Neural cell (in vitro differentiated cells): ENCODE results near the gene PGS1. TPM values are rescaled to one million over a fixed set of nuclear protein-coding genes. Genes with fewer than 3 reads are reported as not detected.

Experiments
- H2AFZ ChIP-seq: fragments of 200-600, 300-800 bp; sonication (generic), shearing (Covaris generic); 2 replicates; pipeline ENCODE4 v1.6.0; 2014; ENCODE audit warnings: low read depth, mild to moderate bottlenecking, antibody characterized with exemption, low read length, moderate library complexity
- H3F3A ChIP-seq: fragments of 200-600 bp; shearing (Covaris generic); 2 replicates; pipeline ENCODE4 v1.6.1; 2016; ENCODE audit warnings: mild to moderate bottlenecking, moderate library complexity, mixed read lengths, antibody characterized with exemption, low read length; ENCODE audit not compliant: insufficient read depth, poor library complexity, severe bottlenecking
- H3K27ac ChIP-seq: fragments of 200-600, 300-800 bp; sonication (generic), shearing (Covaris generic); 2 replicates; pipeline ENCODE4 v1.5.1; 2014; ENCODE audit warnings: mild to moderate bottlenecking, low read length, moderate library complexity
- H3K27me3 ChIP-seq: fragments of 300-800, 200-600 bp; sonication (generic), shearing (Covaris generic); 2 replicates; pipeline ENCODE4 v1.6.0; 2014; ENCODE audit warnings: mild to moderate bottlenecking, low read depth, low read length, moderate library complexity; ENCODE audit not compliant: insufficient read depth
- H3K36me3 ChIP-seq: fragments of 300-800, 200-600 bp; sonication (generic), shearing (Covaris generic); 2 replicates; pipeline ENCODE4 v1.5.1; 2014; ENCODE audit warnings: mild to moderate bottlenecking, antibody characterized with exemption, low read length, moderate library complexity; ENCODE audit not compliant: insufficient read depth
- H3K4me2 ChIP-seq: fragments of 300-800, 200-600 bp; sonication (generic), shearing (Covaris generic); 2 replicates; pipeline ENCODE4 v1.6.0; 2014; ENCODE audit warnings: mild to moderate bottlenecking, low read length
- H3K4me3 ChIP-seq: fragments of 300-800, 200-600 bp; sonication (generic), shearing (Covaris generic); 2 replicates; pipeline ENCODE4 v1.5.1; 2014; ENCODE audit warnings: mild to moderate bottlenecking, low read length, moderate library complexity
- H3K79me2 ChIP-seq: fragments of 200-600 bp; shearing (Covaris generic); replicated peaks from 2 replicates; pipeline ENCODE4 v1.6.0; 2014; ENCODE audit warnings: mild to moderate bottlenecking, low read length, moderate library complexity; ENCODE audit not compliant: insufficient read depth
- H3K9ac ChIP-seq: fragments of 300-800, 200-600 bp; sonication (generic), shearing (Covaris generic); 2 replicates; pipeline ENCODE4 v1.6.1; 2016; ENCODE audit warnings: mild to moderate bottlenecking, low read length, mixed read lengths
- H3K9me2 ChIP-seq: fragments of 200-600 bp; shearing (Covaris generic); 2 replicates; pipeline ENCODE4 v1.6.1; 2016; ENCODE audit warnings: mild to moderate bottlenecking, low read length, mixed read lengths; ENCODE audit not compliant: insufficient read depth
- H3K9me3 ChIP-seq: fragments of 200-600, 300-800 bp; sonication (generic), shearing (Covaris generic); 2 replicates; pipeline ENCODE4 v1.6.1; 2016; ENCODE audit warnings: mild to moderate bottlenecking, mixed run types, low read length, moderate library complexity, mixed read lengths
- H4K20me1 ChIP-seq: fragments of 200-600 bp; shearing (Covaris generic); 2 replicates; pipeline ENCODE4 v1.6.1; 2016; ENCODE audit warnings: mild to moderate bottlenecking, mixed run types; ENCODE audit not compliant: insufficient read depth
- CTCF ChIP-seq: fragments of 450-650 bp; IDR thresholded peaks from 2 replicates; pipeline ENCODE4 v1.5.1; 2014; ENCODE audit warnings: antibody characterized with exemption, mild to moderate bottlenecking, moderate library complexity; ENCODE audit not compliant: poor library complexity, severe bottlenecking
- EP300 ChIP-seq: fragments of 450-650 bp; conservative IDR thresholded peaks from 2 replicates; pipeline ENCODE4 v1.6.1; 2014; ENCODE audit warnings: antibody characterized with exemption, mild to moderate bottlenecking, moderate library complexity; ENCODE audit not compliant: poor library complexity, severe bottlenecking
- EZH2 ChIP-seq: fragments of 200-600, 300-800 bp; shearing (Covaris generic), sonication (generic); IDR thresholded peaks from 2 replicates; pipeline ENCODE4 v1.6.1; 2014; ENCODE audit warnings: antibody characterized with exemption, low read length, borderline replicate concordance, mild to moderate bottlenecking; ENCODE audit not compliant: insufficient read depth, poor library complexity, severe bottlenecking
- MXI1 ChIP-seq: fragments of 450-650 bp; conservative IDR thresholded peaks from 2 replicates; pipeline ENCODE4 v1.6.1; 2014; ENCODE audit warnings: antibody characterized with exemption, mild to moderate bottlenecking; ENCODE audit not compliant: poor library complexity, severe bottlenecking
- POLR2AphosphoS5 ChIP-seq: IDR thresholded peaks from 2 replicates; pipeline ENCODE4 v1.6.1; 2012
- RAD21 ChIP-seq: fragments of 450-650 bp; conservative IDR thresholded peaks from 2 replicates; pipeline ENCODE4 v1.6.1; 2014; ENCODE audit warnings: antibody characterized with exemption, mild to moderate bottlenecking, moderate library complexity
- REST ChIP-seq: IDR thresholded peaks from 2 replicates; pipeline ENCODE4 v1.6.1; 2012; ENCODE audit warnings: borderline replicate concordance
- SMC3 ChIP-seq: fragments of 450-650 bp; conservative IDR thresholded peaks from 2 replicates; pipeline ENCODE4 v1.6.1; 2014; ENCODE audit warnings: antibody characterized with exemption, mild to moderate bottlenecking, moderate library complexity; ENCODE audit not compliant: poor library complexity
- TAF1 ChIP-seq: IDR thresholded peaks from 2 replicates; pipeline ENCODE4 v1.6.1; 2012; ENCODE audit warnings: low read depth
- polyA plus RNA-seq: library from polyadenylated mRNA; depleted of rRNA; stranded (reverse); fragments of >200 nt; gene quantifications from 2 replicates; pipeline ENCODE4 v1.2.3, GENCODE V29; 2014

The PGS1 gene
- polyA plus RNA-seq, 1 donor from 2014 or later = 65.7 TPM

GRCh38 chr17:78367193-78367592 lies 11.3 kb upstream of the PGS1 start:
- TF ChIP-seq RAD21 = no peak
- no peak for TF ChIP-seq SMC3
- no peak for TF ChIP-seq MXI1
- TF ChIP-seq REST = no peak
- no peak for TF ChIP-seq EZH2
- TF ChIP-seq TAF1 = no peak
- TF ChIP-seq CTCF = no peak
- TF ChIP-seq POLR2AphosphoS5 = no peak
- no peak for TF ChIP-seq EP300

GRCh38 chr17:78368348-78368747 lies 10.1 kb upstream of the PGS1 start:
- no peak overlapping the region for H3K4me3 ChIP-seq
- no peaks in the 10 kb centered on the region for H3K36me3 ChIP-seq
- no peaks in the 10 kb centered on the region for H4K20me1 ChIP-seq
- H3K4me2 ChIP-seq = no peak overlapping the region
- H2AFZ ChIP-seq = no peak overlapping the region
- H3K27ac ChIP-seq = no peak overlapping the region
- H3K9me3 ChIP-seq = no peaks in the 10 kb centered on the region
- no peaks in the 10 kb centered on the region for H3K27me3 ChIP-seq
- no peak overlapping the region for H3K9ac ChIP-seq
- H3F3A ChIP-seq = no peaks in the 10 kb centered on the region
- no peaks in the 10 kb centered on the region for H3K9me2 ChIP-seq
- TF ChIP-seq EZH2 (no peak), REST (no peak), EP300 (no peak), MXI1 (no peak), CTCF (no peak), SMC3 (no peak), RAD21 (no peak), TAF1 (no peak), POLR2AphosphoS5 (no peak)
- H3K79me2 ChIP-seq = no peaks in the 10 kb centered on the region

More at GRCh38 chr17:78367193-78367592, 11.3 kb upstream of the PGS1 start:
- Histone ChIP-seq H3K9ac (no peak overlapping the region), H3K36me3 (no peaks in the 10 kb centered on the region), H3K4me2 (no peak overlapping the region), H3K9me2 (no peaks in the 10 kb centered on the region), H3K9me3 (no peaks in the 10 kb centered on the region), H3F3A (no peaks in the 10 kb centered on the region), H3K27me3 (no peaks in the 10 kb centered on the region), H3K27ac (no peak overlapping the region), H2AFZ (no peak overlapping the region), H3K79me2 (no peaks in the 10 kb centered on the region), H3K4me3 (no peak overlapping the region), H4K20me1 (no peaks in the 10 kb centered on the region)
